Mammary epithelial cell (primary cell): Measurements from ENCODE around the gene TCF12.

Experiments used
- CTCF ChIP-seq, 2 donors: IDR thresholded peaks in 1 of 2; conservative IDR thresholded peaks in 1 of 2; 2 replicates each; pipeline ENCODE4 v1.5.1; 2011 to 2012; ENCODE audit warnings: inconsistent platforms in 2 of 2, low read length in 2 of 2, mild to moderate bottlenecking in 2 of 2, control low read depth in 1 of 2, low read depth in 1 of 2; ENCODE audit not compliant: insufficient read depth in 1 of 2; ENCODE audit errors: extremely low read depth in 1 of 2
- EZH2 ChIP-seq: IDR thresholded peaks from 2 replicates; pipeline ENCODE4 v1.6.1; 2012; ENCODE audit warnings: low read length, inconsistent platforms, borderline replicate concordance

GRCh38 chr15:57298204-57298603, 379.8 kb downstream of the TCF12 start:
- TF ChIP-seq CTCF (conservative IDR thresholded peaks at IDR 0.05 in 1 of 2, IDR thresholded peaks at IDR 0.05 in 1 of 2; ENCODE audit: extremely low read depth in 1 of 2, insufficient read depth in 1 of 2, low read depth in 1 of 2, low read length in 2 of 2) (no peak), EZH2 (no peak)
